Hypothalamus (tissue), 51 donors: ENCODE data around the gene GH2.
"Not testable (repeated sequence)": the region's sequence is repeated elsewhere in the genome, so short reads cannot be mapped to it uniquely, and the experiment has no call there.

Experiments used
- DNase-seq, 51 donors: peaks; one replicate each; lab custom pipeline; 2025; lab: John Stamatoyannopoulos, UW

The GH2 gene

GRCh38 chr17:63911657-63912100, 29.9 kb upstream of the GH2 start:
- peak in 15 of 51 donors; percentile 2 to 22 (median 8) for DNase-seq

DNA sequence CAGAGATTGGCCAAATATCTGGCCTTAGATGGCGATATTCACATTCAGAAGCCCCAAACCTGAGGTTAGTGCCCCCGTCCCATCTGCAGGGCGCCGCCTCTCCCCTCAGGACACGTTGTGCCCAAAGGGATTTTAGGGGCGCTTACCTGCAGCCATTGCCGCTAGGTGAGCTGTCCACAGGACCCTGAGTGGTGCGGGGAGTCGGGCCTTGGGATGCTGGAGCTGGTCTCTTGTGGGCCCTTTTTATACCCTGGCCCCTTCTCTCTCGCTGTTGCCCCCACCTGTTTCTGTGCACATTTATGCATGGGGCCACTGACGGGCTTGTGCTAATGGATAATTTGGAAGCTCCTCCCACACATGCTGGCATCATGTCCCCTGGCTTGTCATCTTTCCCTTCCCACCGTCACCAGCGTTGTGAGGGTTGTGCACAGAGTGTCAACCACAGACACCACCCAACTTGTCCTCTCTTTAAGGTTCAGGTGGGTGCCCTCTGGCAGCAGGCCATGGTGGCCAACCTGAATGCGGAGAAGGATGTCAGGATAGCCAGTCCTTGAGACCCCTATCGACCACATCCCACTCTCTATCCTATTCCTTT, 29.4 kb upstream of the GH2 start, which contains the start of gene CSHL1:
CSHL1 (minus strand) TSS at position 218 of the 595 bp plus-strand sequence; CDS start at position 156, 62 bp downstream.
- no peak for DNase-seq

GRCh38 chr17:63910096-63910495, 28.4 kb upstream of the GH2 start:
- DNase-seq: no peak

DNA sequence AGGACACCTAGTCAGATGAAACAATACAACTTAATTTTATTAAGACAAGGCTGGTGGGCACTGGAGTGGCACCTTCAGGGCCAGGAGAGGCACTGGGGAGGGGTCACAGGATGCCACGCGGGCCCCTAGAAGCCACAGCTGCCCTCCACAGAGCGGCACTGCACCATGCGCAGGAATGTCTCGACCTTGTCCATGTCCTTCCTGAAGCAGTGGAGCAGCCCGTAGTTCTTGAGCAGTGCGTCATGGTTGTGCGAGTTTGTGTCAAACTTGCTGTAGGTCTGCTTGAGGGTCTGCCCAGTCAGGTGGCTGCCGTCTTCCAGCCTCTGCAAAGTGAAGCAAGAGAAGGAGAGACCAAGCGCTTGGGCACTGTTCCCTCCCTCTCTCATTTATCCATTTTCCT, 27.8 kb upstream of the GH2 start:
- not testable (repeated sequence) for DNase-seq

DNA sequence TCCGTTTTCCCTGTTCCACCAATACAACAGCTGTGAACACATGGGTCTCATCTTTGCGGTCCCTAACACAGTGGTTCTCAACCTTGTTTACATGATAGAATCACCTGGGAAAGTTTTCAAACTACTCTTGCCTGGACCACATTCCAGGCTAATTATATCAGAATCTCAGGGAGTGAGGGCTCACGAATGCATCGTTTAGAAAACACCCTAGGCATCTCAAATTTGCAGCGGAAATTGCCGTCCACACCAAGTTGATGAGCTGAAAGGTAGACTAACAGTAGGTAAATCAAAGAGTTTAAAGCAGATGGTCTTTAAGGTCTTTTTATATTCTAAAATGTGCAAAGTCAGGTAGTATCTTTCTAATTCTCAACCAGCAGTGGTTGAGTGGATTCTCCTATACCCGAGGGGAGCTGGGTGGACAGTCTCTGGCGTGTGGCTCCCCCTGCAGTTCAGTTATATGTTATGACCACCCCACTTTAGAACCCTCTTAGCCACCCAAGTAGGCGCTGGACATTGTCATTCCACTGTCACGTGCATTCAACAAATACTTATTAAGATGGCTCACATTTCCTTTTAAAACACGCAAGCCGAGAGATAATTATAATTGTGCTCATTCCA, 25.5 kb upstream of the GH2 start:
- DNase-seq: not testable (repeated sequence)

DNA sequence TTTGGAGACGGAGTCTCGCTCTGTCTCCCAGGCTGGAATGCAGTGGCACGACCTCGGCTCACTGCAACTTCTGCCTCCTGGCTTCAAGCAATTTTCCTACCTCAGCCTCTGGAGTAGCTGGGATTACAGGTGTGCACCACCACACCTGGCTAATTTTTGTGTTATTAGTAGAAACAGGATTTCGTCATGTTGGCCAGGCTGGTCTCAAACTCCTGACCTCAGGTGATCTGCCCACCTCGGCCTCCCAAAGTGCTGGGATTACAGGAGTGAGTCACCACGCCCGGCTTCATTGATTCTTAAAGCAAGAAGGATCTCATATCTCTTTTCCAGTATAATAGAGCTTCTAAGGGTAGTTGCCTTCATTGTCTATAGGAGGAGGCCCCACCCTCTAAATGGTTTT, 23.1 kb upstream of the GH2 start:
- not testable (repeated sequence) for DNase-seq

- not testable (repeated sequence) for DNase-seq
Measured at GRCh38 chr17:63903787-63904201, 22.1 kb upstream of the GH2 start.

- not testable (repeated sequence) for DNase-seq
Measured at GRCh38 chr17:63901971-63902370, 20.2 kb upstream of the GH2 start.

DNA sequence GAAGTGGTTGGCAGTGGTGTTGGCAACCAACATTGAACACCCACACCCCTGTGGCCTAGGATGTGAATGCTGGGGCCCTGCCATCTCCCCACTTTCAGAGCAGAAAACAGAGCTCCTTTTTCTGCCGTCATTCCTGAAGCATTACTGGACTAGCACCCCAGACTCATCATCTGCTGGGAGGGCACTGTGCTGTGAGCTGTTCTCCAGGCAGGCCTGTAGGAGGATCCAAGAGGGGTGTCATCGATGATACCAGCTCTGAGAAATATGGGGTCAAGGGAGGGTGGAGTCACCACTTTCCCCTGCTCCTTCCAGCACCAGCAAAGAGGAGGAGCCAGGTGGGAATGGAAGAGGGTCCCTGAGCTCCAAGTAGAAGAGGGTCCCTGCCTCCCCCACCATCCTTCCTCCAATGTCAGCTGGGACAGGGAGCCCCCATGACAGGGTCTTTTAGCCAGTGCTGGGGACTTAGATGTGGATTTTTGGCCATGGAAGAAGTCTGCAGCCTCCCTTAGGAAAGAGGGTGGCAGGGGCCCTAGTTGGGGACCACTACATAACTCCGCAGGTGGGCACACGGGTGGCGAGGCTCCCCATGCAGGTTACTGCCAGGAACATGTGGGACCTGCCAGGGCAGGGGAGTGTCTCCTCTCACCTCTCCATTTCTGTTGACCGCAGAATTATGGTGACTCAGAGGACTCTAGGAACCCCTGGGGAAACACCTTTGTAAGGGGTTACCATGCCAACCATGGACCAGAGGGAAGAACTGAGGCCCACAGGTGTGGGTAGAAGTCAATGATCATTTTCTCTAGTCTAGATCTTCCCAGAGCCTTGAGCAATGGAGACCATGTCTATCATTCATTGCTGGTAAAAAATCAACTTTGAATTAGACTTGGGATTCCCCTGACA, 17.4 kb upstream of the GH2 start:
- DNase-seq: not testable (repeated sequence)

DNA sequence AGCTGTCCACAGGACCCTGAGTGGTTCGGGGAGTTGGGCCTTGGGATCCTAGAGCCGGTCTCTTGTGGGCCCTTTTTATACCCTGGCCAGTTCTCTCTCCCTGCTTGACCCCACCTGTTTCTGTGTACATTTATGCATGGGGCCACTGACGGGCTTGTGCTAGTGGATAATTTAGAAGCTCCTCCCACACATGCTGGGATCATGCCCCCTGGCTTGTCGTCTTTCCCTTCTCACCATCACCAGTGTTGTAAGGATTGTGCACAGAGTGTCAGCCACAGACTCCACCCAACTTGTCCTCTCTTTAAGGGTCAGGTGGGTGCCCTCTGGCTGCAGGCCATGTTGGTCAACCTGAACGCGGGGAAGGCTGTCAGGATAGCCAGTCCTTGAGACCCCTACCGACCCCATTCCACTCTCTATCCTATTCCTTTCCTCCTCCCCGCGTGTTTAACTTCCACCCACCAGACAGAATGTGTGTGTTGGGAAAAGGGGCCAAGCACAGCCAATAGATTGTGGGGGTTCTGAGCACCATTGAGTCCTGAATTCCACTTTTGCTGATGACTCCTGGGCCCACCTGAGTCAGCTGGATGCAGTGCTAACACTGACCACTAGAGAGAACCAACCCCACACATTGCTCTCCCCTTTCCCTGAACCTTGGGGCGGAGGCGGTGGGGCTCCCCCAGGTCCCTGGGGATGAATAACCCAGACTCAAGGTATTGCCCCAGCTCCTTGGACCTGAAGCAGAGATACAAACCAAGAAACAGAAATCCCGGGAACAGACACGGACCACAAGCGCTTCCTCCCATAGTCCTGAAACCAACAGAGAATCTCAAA, 15.0 kb upstream of the GH2 start, which contains the start of gene CSH1:
CSH1 (minus strand) TSS at position 51 of the 831 bp plus-strand sequence. CDS start 63 bp downstream, outside the sequence.
- not testable (repeated sequence) for DNase-seq

GRCh38 chr17:63894821-63895220, 13.1 kb upstream of the GH2 start:
- not testable (repeated sequence) for DNase-seq

DNA sequence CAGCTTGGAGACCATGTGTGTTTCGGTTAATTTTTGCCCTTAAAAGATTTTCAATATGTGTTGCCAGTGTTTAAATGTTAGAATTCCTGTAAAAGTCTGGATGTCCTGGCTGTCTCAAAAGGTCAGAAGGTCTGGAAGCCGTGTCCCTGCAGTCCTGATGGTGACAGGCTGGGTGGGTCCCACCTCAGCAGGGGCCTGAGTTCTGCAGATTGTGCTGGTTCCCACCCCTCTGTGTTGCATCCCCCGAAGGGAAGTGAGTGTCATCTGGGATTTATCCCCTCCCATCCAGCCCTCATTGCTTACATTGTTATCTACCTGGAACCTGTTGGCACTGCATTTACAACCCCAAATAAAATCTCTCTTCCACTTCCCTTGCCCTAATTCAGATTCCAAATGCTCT, 12.3 kb upstream of the GH2 start:
- not testable (repeated sequence) for DNase-seq

GRCh38 chr17:63892316-63893037, 10.7 kb upstream of the GH2 start:
- not testable (repeated sequence) for DNase-seq

GRCh38 chr17:63889026-63889848, 7.5 kb upstream of the GH2 start:
- DNase-seq: peak in 20 of 51 donors; percentile 2 to 46 (median 14)

DNA sequence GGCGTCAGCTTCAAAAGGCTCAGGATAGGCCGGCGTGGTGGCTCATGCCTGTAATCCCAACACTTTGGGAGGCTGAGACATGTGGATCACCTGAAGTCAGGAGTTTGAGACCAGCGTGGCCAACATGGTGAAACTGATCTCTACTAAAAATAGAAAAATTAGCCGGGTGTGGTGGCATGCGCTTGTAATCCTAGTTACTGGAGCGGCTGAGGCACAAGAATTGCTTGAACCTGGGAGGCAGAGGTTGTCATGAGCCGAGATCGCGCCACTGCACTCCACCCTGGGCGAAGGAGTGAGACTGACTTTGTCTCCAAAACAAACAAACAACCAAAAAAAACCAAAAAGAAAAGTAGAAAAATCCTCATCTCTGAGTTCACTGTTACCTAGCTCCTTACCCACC, 3.4 kb upstream of the GH2 start:
- DNase-seq: not testable (repeated sequence)

DNA sequence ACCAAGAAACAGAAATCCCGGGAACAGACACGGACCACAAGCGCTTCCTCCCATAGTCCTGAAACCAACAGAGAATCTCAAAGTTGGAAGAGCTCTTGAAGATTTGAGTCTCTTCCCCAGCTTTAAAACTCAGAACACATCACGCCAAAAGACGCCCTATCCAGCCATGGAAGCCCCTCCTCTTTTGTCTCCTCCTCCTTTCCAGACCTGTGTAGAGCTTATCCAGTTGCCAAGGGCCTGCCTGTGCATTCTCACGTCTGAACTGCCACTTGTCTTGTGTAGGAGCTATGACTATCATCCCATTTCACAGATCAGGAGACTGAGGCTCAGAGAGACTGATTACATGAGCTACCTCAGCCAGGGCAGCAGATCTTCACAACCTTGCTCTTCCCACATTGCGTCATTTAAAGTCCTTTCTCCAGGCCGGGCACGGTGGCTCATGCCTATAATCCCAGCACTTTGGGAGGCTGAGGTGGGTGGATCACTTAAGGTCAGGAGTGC, 932 bp upstream of the GH2 start:
- not testable (repeated sequence) for DNase-seq

- DNase-seq: not testable (repeated sequence)
Measured at GRCh38 chr17:63881337-63881736, 407 bp downstream of the GH2 start.

- DNase-seq: no peak
Measured at GRCh38 chr17:63880706-63881105, 1.0 kb downstream of the GH2 start.
